GM18499 (cell line): ENCODE results near the gene DCAKD.

Experiments used
- ATAC-seq: cut with Tn5 transposase; IDR thresholded peaks from one replicate; pipeline ENCODE4 v1.9.1; 2021; ENCODE audit warnings: moderate number of reproducible peaks; ENCODE audit not compliant: insufficient read depth, unreplicated experiment

The DCAKD gene

DNA sequence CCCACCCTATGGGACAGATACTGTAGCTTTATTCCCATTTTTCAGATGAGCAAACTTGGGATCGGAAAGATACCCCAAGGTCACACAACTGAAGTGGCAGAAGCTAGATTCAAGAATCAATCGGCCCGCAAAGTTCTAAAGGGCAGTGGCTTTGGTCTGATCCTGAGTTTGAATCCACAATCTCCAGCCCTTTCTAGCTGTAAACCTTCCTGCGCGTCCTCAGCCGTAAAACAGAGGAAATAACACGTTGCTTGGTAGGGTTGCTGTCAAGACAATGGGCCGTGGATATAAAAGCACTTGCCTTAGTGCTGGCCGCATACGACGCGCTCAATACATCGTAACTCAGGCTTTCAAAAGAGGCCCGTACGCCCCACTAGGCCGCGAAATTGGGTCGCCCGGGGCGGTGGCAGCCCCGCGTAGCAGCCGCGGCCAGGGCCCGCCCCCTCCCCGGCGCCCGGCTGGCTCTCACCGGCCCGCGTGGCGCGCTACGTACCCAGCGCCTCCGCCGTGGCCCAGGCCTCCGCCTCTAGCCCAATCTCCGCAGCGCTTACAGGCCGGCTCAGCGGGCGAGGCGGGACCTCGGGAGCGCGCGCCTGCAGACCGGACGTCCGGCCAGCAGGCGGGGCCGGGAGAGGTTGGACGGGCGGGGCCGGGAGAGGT lies at the start of gene DCAKD:
TSS of gene DCAKD (minus strand) at position 573 of the 660 bp plus-strand sequence. CDS start 16,747 bp downstream, outside the sequence.
- ATAC-seq = peak; percentile 56

- no peak for ATAC-seq
These were observed 47.6 kb upstream of the DCAKD start for GRCh38 chr17:45098869-45099616.

- no peak for ATAC-seq
These were observed 46.8 kb upstream of the DCAKD start for GRCh38 chr17:45098081-45098868.

GRCh38 chr17:45096926-45097325 lies 45.5 kb upstream of the DCAKD start:
- no peak for ATAC-seq

GRCh38 chr17:45096141-45096540 lies 44.7 kb upstream of the DCAKD start:
- no peak for ATAC-seq

DNA sequence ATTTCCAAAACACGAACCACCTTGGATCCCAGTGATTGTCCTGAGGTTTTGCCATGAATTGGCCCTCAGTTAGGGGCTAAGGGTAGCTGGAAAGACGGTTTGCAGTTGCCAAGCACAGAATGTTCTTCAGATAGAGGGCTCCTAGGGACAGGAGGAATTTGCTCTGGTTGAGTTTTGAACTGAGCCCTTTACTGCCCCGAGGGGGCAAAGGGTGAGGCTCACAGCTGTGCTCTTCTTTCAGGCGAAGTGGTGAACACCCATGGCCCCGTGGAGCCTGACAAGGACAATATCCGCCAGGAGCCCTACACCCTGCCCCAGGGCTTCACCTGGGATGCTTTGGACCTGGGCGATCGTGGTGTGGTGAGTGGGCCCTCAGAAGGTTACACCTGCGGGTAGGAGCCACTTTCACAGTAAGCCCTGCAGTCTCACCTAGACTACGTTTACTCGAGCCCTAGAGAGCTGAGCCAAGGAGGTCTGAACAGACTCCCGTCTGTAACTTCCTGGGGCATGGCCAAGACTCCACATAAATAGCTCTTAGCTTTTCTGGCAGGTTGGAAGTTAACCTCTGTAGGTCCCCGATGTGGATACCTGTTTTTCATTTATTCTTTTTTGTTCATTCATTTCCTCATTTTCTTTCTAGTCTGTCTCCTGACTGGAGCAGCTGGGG lies 42.1 kb upstream of the DCAKD start:
- ATAC-seq = no peak

- ATAC-seq = no peak
These were observed 41.5 kb upstream of the DCAKD start for GRCh38 chr17:45092911-45093430.

- ATAC-seq = no peak
These were observed 40.5 kb upstream of the DCAKD start for GRCh38 chr17:45091778-45092425.

- ATAC-seq = no peak
These were observed 39.3 kb upstream of the DCAKD start for GRCh38 chr17:45090711-45091110.

DNA sequence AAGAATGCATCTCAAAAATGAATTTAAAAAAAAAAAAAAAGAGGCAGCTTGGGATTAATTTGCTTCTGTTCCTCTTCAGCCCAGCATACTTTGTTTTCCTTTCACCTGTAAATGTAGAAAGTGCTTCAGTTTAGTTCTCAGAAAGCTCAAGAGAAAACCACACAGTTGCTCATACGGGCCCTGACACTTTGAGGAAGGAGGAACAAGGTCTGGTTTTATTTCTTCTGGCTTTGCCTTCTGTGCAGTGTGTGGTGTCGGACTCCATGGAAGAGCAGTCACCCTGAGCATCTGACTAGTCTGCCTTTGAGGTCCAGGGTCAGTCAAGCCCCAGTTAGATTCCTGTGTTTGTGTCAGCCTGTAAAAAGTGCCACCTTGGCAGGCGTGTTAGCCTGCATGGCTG lies 37.3 kb upstream of the DCAKD start:
- no peak for ATAC-seq

- ATAC-seq = no peak
These were observed 36.5 kb upstream of the DCAKD start for GRCh38 chr17:45087978-45088377.

DNA sequence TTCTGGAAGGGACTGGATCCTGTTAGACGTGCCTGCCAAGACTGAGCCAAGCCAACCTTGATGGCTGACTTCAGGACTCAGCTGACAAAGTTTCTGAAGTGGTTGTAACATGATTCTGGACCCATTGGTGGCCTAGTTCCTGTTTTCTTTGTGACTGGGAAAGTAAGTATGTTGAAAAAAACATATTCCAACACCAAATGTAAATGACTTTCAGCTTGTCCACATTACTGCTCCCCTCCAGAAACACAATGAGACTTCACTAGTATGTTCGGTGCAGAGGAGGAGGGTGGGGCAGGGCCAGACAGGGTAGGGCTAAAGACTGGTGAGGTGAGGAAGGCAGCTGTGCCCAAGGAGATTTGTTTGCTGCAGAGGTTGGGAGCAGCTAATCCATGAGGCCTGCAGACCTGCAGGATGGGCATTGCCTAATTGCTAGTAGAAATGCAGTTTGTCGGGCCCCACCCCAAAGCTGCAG lies 36.1 kb upstream of the DCAKD start:
- ATAC-seq = no peak

- no peak for ATAC-seq
These were observed 35.6 kb upstream of the DCAKD start for GRCh38 chr17:45086865-45087503.

GRCh38 chr17:45086391-45086790 lies 35.0 kb upstream of the DCAKD start:
- no peak for ATAC-seq

DNA sequence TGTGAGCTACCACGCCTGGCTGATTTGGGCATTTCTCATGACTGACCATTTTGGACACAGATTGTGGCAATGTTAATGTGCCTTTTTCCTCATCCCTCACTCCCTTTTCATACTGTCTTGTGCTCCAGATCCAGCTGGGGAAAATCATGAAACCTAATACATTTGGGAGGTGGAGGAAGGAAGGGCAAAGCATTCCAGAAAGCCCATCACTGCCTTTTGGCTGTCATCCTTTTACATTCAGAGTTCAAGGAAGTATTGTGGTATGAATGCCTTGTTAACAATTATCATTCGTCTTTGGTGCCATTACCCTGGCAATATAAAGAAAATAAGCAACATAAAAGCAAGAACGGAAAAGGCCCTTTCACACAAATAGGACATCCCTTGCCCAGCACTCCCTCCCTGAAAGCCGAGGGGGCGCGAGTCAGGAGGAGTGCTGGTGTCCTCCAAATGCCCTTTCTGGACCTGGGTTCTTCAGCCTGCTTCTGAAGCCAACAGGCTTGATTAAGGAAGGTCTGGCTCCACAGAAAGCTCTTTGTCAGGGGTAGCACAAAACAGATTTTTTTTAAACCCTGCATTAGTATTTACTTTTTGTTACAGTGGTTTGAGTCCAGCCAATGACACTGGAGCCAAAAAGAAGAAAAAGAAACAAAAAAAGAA lies 29.7 kb upstream of the DCAKD start:
- ATAC-seq = no peak

DNA sequence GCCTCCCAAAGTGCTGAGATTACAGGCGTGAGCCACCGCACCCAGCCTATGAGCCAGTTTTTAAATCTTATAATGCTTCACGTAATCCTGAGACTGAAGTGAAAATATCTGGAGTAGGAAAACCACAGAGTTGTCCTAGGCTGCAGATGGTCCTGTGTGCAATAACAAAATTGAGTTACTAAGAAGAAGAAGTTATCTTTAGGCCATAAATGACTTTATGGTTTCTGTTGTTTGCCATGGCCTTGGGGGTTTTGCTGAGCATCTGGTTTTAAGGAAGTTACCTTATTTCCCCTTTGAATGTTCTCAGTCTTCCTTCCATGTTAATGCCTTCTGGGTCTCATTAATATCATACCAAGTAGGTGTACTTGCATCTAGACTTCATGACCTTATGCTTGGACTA lies 26.2 kb upstream of the DCAKD start:
- ATAC-seq = no peak

- no peak for ATAC-seq
These were observed 22.1 kb upstream of the DCAKD start for GRCh38 chr17:45073414-45074070.

DNA sequence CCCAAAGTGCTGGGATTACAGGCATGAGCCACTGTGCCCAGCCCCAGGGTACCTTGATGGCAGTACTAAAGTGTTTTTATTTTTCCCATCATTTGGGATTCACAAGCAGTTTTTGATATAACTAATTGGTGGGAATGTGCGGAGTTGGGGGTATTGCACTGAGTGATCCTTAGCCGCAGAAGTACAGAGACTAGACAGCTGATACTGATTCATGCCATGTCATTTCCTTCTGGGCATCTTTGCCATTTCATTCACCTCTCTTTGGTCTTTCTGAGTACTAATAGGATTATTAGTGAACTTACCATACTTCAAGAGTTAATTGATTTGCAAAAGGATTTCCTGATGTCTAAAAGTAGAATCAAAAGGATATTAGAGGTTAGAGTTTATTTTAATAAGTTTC lies 19.4 kb upstream of the DCAKD start:
- no peak for ATAC-seq
